IMR-90 (cell line): ENCODE data around the gene ZMIZ1. TPM values are rescaled to one million over a fixed set of nuclear protein-coding genes. Genes with fewer than 3 reads are reported as not detected.
A peak's percentile ranks its signal among the peaks of the same experiment; 100 is the strongest.

Experiments used
- ATAC-seq: fragments of 200-7000 bp; cut with Tn5 transposase; 2 replicates; pipeline ENCODE4 v1.9.1; 2020; ENCODE audit warnings: low read depth, mild to moderate bottlenecking, moderate library complexity
- BruUV-seq: library from RNA; stranded (reverse); fragments of 400-500 nt; replicated peaks from 2 replicates; lab custom pipeline; 2021; lab: Mats Ljungman, UMichigan
- CTCF ChIA-PET: fragments of 300-600 bp; formaldehyde crosslinking; extraction: SDS; loops from one replicate; lab custom pipeline; 2021; ENCODE audit warnings: antibody characterized with exemption; lab: Yijun Ruan, JAX
- POLR2A ChIA-PET: fragments of 300-600 bp; sonication (Branson Sonifier 250); formaldehyde crosslinking; loops from one replicate; lab custom pipeline; 2022; ENCODE audit warnings: antibody characterized with exemption; ENCODE audit not compliant: unreplicated experiment; lab: Charles Lee
- DNase-seq: peaks from one replicate; pipeline ENCODE4 v3.0.0; 2013
- H2AFZ ChIP-seq: replicated peaks from 2 replicates; pipeline ENCODE3; 2013; ENCODE audit warnings: low read length, mild to moderate bottlenecking; ENCODE audit not compliant: poor library complexity
- H2AK5ac ChIP-seq: 2 replicates; pipeline ENCODE4 v1.6.1; 2013; ENCODE audit warnings: low read depth, low read length, inconsistent platforms
- H2AK9ac ChIP-seq: replicated peaks from 2 replicates; pipeline ENCODE3; 2013; ENCODE audit warnings: mild to moderate bottlenecking, low read depth, low read length, moderate library complexity; ENCODE audit not compliant: poor library complexity
- H2BK120ac ChIP-seq: 2 replicates; pipeline ENCODE4 v1.6.1; 2013; ENCODE audit warnings: low read depth, low read length, inconsistent platforms
- H2BK15ac ChIP-seq: 3 replicates; pipeline ENCODE4 v1.6.1; 2013; ENCODE audit warnings: low read depth, low read length, inconsistent platforms
- H2BK20ac ChIP-seq: 2 replicates; pipeline ENCODE4 v1.6.1; 2013; ENCODE audit warnings: low read depth, mild to moderate bottlenecking, inconsistent platforms, low read length, moderate library complexity
- H2BK5ac ChIP-seq: 2 replicates; pipeline ENCODE4 v1.6.1; 2013; ENCODE audit warnings: mild to moderate bottlenecking, low read depth, low read length, inconsistent platforms; ENCODE audit not compliant: poor library complexity, severe bottlenecking
- H3K14ac ChIP-seq: replicated peaks from 2 replicates; pipeline ENCODE4 v1.6.1; 2013; ENCODE audit warnings: low read depth, low read length, inconsistent platforms
- H3K18ac ChIP-seq: 2 replicates; pipeline ENCODE4 v1.6.1; 2013; ENCODE audit warnings: low read depth, low read length, control low read depth
- H3K23ac ChIP-seq: 2 replicates; pipeline ENCODE4 v1.6.1; 2013; ENCODE audit warnings: low read depth, low read length, inconsistent platforms
- H3K27ac ChIP-seq: 2 replicates; pipeline ENCODE4 v1.5.1; 2013; ENCODE audit warnings: mild to moderate bottlenecking, control low read depth, low read length; ENCODE audit not compliant: insufficient read depth
- H3K27me3 ChIP-seq: 2 replicates; pipeline ENCODE4 v1.6.1; 2013; ENCODE audit warnings: low read length; ENCODE audit not compliant: control insufficient read depth, insufficient read depth
- H3K36me3 ChIP-seq: 2 replicates; pipeline ENCODE4 v1.6.1; 2013; ENCODE audit warnings: low read length, mixed read lengths; ENCODE audit not compliant: control insufficient read depth, insufficient read depth
- H3K4ac ChIP-seq: 2 replicates; pipeline ENCODE4 v1.6.1; 2013; ENCODE audit warnings: low read depth, low read length, inconsistent platforms
- H3K4me1 ChIP-seq: 2 replicates; pipeline ENCODE4 v1.6.1; 2013; ENCODE audit warnings: low read length, mixed read lengths; ENCODE audit not compliant: control insufficient read depth, insufficient read depth
- H3K4me2 ChIP-seq: 2 replicates; pipeline ENCODE4 v1.6.1; 2013; ENCODE audit warnings: low read depth, mild to moderate bottlenecking, control low read depth, low read length, moderate library complexity
- H3K4me3 ChIP-seq: 2 replicates; pipeline ENCODE4 v1.5.1; 2013; ENCODE audit warnings: low read depth, mild to moderate bottlenecking, control low read depth, low read length, moderate library complexity; ENCODE audit not compliant: insufficient read depth
- H3K56ac ChIP-seq: 2 replicates; pipeline ENCODE4 v1.6.1; 2013; ENCODE audit warnings: low read length, inconsistent platforms; ENCODE audit not compliant: insufficient read depth; ENCODE audit errors: extremely low read depth
- H3K79me1 ChIP-seq, 2 experiments: 2 replicates each; pipeline ENCODE4 v1.6.1; 2013; ENCODE audit warnings: low read length in 2 of 2, inconsistent platforms in 1 of 2, low read depth in 1 of 2
- H3K9ac ChIP-seq: 2 replicates; pipeline ENCODE4 v1.6.1; 2013; ENCODE audit warnings: low read depth, low read length, control low read depth
- H3K9me1 ChIP-seq: 2 replicates; pipeline ENCODE4 v1.6.1; 2013; ENCODE audit warnings: low read length, inconsistent platforms; ENCODE audit not compliant: insufficient read depth
- H3K9me3 ChIP-seq: 2 replicates; pipeline ENCODE4 v1.6.1; 2013; ENCODE audit warnings: low read length; ENCODE audit not compliant: control insufficient read depth, insufficient read depth
- H4K20me1 ChIP-seq: 2 replicates; pipeline ENCODE4 v1.6.1; 2013; ENCODE audit warnings: low read length, inconsistent platforms; ENCODE audit not compliant: insufficient read depth
- H4K5ac ChIP-seq: 2 replicates; pipeline ENCODE4 v1.6.1; 2013; ENCODE audit warnings: mild to moderate bottlenecking, low read depth, low read length, control low read depth
- H4K8ac ChIP-seq, 2 experiments: 2 replicates each; pipeline ENCODE4 v1.6.1; 2013; ENCODE audit warnings: low read depth in 2 of 2, low read length in 2 of 2, control low read depth in 1 of 2, inconsistent platforms in 1 of 2
- H4K91ac ChIP-seq: 2 replicates; pipeline ENCODE4 v1.6.1; 2013; ENCODE audit warnings: low read depth, low read length, inconsistent platforms; ENCODE audit not compliant: insufficient read depth
- MAFK ChIP-seq: IDR thresholded peaks from 2 replicates; pipeline ENCODE4 v1.6.1; 2012; ENCODE audit warnings: low read depth, low read length, improper control_type of control experiment
- RCOR1 ChIP-seq: IDR thresholded peaks from 2 replicates; pipeline ENCODE4 v1.6.1; 2012; ENCODE audit warnings: mild to moderate bottlenecking, low read length, improper control_type of control experiment; ENCODE audit not compliant: insufficient replicate concordance
- WGBS, 2 experiments: methylation state at CpG; one replicate each; pipeline versions ENCODE4 v1.1.5 to v1.1.7; 2013; ENCODE audit warnings: missing lambda C conversion rate in 2 of 2; ENCODE audit not compliant: insufficient read length in 1 of 2; ENCODE audit errors: extremely low coverage in 2 of 2; 5-methylcytosine and 5-hydroxymethylcytosine counted together
- dilution Hi-C: fragments of 300-500 bp; cut with HindIII; formaldehyde crosslinking; loops from one replicate; pipeline ENCODE4 v1.14.3; 2018; ENCODE audit warnings: low sequenced_read_pairs; ENCODE audit not compliant: unreplicated experiment
- in situ Hi-C: fragments of 300-500 bp; cut with MboI; formaldehyde crosslinking; loops from 3 replicates; pipeline ENCODE4 v1.14.3; 2019; ENCODE audit warnings: low sequenced_read_pairs, inconsistent platforms, mixed read lengths
- intact Hi-C: fragments of 100-400 bp; cut with micrococcal nuclease; formaldehyde crosslinking; loops from 2 replicates; pipeline ENCODE4 v1.10.0; 2022
- polyA plus RNA-seq, 3 experiments: library from polyadenylated mRNA; depleted of rRNA; stranded (reverse); fragments of >200 nt; gene quantifications; 2 replicates each; pipeline ENCODE4 v1.2.3, GENCODE V29; 2012; ENCODE audit warnings: low replicate concordance in 1 of 3
- total RNA-seq: library from RNA; depleted of rRNA; stranded (reverse); fragments of >200 nt; gene quantifications from 2 replicates; pipeline ENCODE4 v1.2.3, GENCODE V29; 2012
- TF ChIP-seq, protein P1 (sequence below): conservative IDR thresholded peaks from 2 replicates; pipeline ENCODE4 v1.5.1; 2012; ENCODE audit warnings: mild to moderate bottlenecking, low read depth, low read length, improper control_type of control experiment

ZMIZ1 gene
- total and polyA plus RNA-seq, 2 of the 4 experiments (the other 2 are of a cell fraction) = 6.6 to 48.7 TPM

DNA sequence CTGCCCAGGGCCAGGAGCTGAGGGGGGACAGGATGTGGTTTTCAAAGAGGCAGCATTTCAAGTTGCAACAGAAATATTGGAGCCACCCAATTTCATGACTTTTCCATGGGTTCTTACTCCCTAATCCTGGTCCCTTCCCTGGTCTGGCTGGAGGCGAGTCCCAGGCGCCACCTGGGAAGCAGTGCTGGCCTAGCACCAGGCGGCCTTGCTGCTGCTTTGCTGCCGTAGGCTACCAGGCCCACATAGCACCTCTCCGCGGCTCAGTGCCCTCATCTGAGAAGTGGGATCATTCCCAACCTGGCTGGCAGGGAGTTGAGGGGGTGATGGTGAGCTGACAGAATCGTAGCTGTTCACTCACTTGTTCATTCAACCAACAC, 33.7 kb downstream of the ZMIZ1 start:
- Histone ChIP-seq H4K91ac (peak overlapping the region; percentile 17; the same call in 1 of the 2 replicates), H3K9me3 (no peaks in the 10 kb centered on the region), H3K4me3 (no peak overlapping the region), H4K8ac (peak overlapping the region in 1 of 2 experiments; percentile 11; a peak in 3 of 4 replicates), H3K27ac (peak overlapping the region; percentile 10; the same call in 1 of the 2 replicates), H3K18ac (peak overlapping the region; percentile 4; the same call in 1 of the 2 replicates), H3K9ac (peak overlapping the region; percentile 18; the same call in 1 of the 2 replicates), H3K4me1 (peaks cover 76% of the 10 kb centered on the region), H3K4ac (peak overlapping the region; percentile 73), H4K20me1 (peaks cover 100% of the 10 kb centered on the region), H2BK20ac (peak overlapping the region; percentile 27; the same call in 1 of the 2 replicates), H3K9me1 (peaks cover 88% of the 10 kb centered on the region), H3K27me3 (no peaks in the 10 kb centered on the region), H2AK5ac (peak overlapping the region; percentile 41; the same call in 1 of the 2 replicates), H3K36me3 (peaks cover 3% of the 10 kb centered on the region), H3K23ac (peak overlapping the region; percentile 42; the same call in 1 of the 2 replicates), H2BK5ac (peak overlapping the region; percentile 57), H2AFZ (no peak overlapping the region), H3K4me2 (no peak overlapping the region; the same call in 1 of the 2 replicates), H4K5ac (peak overlapping the region; percentile 24; the same call in 1 of the 2 replicates), H3K14ac (peak overlapping the region; percentile 23; the same call in 1 of the 2 replicates), H2BK120ac (0 out of 2 replicates have a peak overlapping the region, but pooled peaks have one; percentile 13), H2BK15ac (0 out of 3 replicates have a peak overlapping the region, but pooled peaks have one; percentile 24), H3K79me1 (peaks cover 6 to 100% of the 10 kb centered on the region in 2 experiments), H3K56ac (no peak overlapping the region), H2AK9ac (peak overlapping the region; percentile 59)
- intact Hi-C loops = no loop called here
- ChIA-PET POLR2A (interaction anchor here (1.0 kb wide), 1 partner anchor 18 kb away, joined by 3 read pairs; no protein-coding TSS in a partner anchor), CTCF (no interaction called here)
- TF ChIP-seq MAFK (no peak), RCOR1 (no peak)
- TF ChIP-seq, protein P1, sequence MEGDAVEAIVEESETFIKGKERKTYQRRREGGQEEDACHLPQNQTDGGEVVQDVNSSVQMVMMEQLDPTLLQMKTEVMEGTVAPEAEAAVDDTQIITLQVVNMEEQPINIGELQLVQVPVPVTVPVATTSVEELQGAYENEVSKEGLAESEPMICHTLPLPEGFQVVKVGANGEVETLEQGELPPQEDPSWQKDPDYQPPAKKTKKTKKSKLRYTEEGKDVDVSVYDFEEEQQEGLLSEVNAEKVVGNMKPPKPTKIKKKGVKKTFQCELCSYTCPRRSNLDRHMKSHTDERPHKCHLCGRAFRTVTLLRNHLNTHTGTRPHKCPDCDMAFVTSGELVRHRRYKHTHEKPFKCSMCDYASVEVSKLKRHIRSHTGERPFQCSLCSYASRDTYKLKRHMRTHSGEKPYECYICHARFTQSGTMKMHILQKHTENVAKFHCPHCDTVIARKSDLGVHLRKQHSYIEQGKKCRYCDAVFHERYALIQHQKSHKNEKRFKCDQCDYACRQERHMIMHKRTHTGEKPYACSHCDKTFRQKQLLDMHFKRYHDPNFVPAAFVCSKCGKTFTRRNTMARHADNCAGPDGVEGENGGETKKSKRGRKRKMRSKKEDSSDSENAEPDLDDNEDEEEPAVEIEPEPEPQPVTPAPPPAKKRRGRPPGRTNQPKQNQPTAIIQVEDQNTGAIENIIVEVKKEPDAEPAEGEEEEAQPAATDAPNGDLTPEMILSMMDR = 0 out of 2 replicates have a peak, but pooled peaks have one; percentile 8
- ATAC-seq = peak; percentile 33
- no TSS peak for BruUV-seq
- WGBS, 2 experiments = no CpG with 5 or more reads among the region's 7 CpGs
- in situ Hi-C loops = no loop called here
- DNase-seq = peak; percentile 35
- dilution Hi-C loops = no loop called here
